ENCODE data around the gene SMIM36. TPM values are rescaled to one million over a fixed set of nuclear protein-coding genes. Genes with fewer than 3 reads are reported as not detected.
A peak's percentile ranks its signal among the peaks of the same experiment; 100 is the strongest.
"Not testable (repeated sequence)": the region's sequence is repeated elsewhere in the genome, so short reads cannot be mapped to it uniquely, and the experiment has no call there.

Gene SMIM36
- total RNA-seq, 1 experiment from 2014 or later: not detected

DNA sequence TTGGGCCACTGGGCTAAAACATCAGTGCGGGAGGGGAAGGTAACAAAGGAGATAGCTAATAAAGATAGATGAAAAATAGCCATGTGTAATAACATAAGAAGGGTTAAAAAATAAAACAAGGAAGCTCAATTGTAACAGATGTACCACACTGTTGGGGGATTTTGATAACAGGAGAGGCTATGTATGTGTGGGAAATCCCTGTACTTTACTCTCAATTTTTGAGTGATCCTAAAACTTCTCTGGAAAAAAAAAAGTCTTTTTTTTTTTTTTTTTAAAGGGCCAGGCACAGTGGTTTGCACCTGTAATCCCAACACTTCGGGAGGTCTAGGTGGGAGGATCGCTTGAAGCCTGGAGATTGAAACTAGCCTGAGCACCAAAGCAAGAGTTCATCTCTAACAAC, 87.7 kb downstream of the SMIM36 start:
- no peak for DNase-seq
- H3K27me3 ChIP-seq: no peaks in the 10 kb centered on the region
- 0 out of 2 replicates have a peak, but pooled peaks cover 2% of the 10 kb centered on the region for H3K9me3 ChIP-seq (replicated peaks)
- no peak overlapping the region for H3K27ac ChIP-seq
- H3K4me3 ChIP-seq: no peak overlapping the region
- H3K36me3 ChIP-seq: 0 out of 2 replicates have a peak, but pooled peaks cover 3% of the 10 kb centered on the region
- H3K4me1 ChIP-seq: no peaks in the 10 kb centered on the region

DNA sequence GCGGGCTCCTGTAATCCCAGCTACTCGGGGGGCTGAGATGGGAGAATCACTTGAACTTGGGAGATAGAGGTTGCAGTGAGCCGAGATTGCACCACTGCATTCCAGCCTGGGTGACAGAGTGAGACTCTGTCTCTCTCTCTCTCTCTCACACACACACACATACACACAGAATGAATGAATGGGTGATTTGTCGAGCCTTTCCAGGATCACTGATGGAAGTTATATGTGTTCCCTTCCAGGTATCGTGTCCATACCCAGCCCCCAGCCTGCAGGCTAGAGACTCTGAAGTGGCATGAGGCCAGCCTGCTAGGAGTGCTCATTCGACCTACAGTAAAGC, 88.5 kb downstream of the SMIM36 start:
- H3K9me3 ChIP-seq (replicated peaks); H3K4me3 ChIP-seq; H3K4me1 ChIP-seq; H3K27ac ChIP-seq; H3K27me3 ChIP-seq; DNase-seq; H3K36me3 ChIP-seq: not testable (repeated sequence)

DNA sequence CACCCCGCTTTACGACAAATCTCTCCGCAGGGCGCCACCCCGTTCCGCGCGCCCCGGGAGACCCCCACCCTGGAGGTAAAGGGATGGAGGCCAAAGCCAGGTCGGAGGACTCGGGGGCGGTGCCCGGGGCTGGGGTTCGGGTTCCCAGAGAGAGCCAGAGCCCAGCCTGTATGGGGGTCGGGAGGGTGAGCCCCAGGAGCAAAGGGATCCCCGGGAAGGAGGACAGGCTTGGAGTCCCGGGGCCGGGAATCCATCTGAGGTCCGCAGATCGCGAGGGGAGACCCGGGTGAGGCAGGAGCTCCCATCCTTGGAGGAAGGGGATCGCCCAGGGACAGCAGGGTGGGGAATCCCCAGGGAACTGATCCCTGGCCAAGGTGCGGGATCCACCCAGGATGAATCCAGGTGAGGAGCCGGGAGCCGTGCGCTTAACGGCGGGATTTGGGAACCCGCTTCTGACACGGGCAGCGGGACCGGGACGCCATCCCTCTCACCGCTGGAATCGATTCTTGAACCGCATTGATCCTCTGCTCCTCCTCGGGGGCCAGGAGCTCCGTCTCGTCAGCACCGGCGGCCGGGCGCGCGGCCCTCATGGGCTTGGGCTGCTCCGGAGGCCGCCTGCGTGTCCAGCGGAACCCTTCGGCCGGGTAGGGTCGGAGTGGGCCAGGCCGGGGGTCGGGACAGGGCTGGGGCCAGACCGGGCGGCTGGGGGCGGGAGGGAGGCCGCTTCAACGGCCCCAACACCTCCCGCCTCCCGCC, 89.9 kb downstream of the SMIM36 start, which contains the start of gene MMD:
Gene MMD (minus strand): TSS at position 657 of the 756 bp plus-strand sequence. CDS start 140 bp downstream, at position 517.
- H3K4me3 ChIP-seq: peak within 1 kb of the TSS; percentile 91
- no peaks in the 10 kb centered on the region for H3K4me1 ChIP-seq
- no peaks in the 10 kb centered on the region for H3K27me3 ChIP-seq
- 0 out of 2 replicates have a peak, but pooled peaks cover 2% of the 10 kb centered on the region for H3K9me3 ChIP-seq (replicated peaks)
- peak within 1 kb of the TSS; percentile 75 for H3K27ac ChIP-seq
- 0 out of 2 replicates have a peak, but pooled peaks cover 4% of the 10 kb centered on the region for H3K36me3 ChIP-seq
- peak in 1 of 2 experiments; percentile 26 for DNase-seq

DNA sequence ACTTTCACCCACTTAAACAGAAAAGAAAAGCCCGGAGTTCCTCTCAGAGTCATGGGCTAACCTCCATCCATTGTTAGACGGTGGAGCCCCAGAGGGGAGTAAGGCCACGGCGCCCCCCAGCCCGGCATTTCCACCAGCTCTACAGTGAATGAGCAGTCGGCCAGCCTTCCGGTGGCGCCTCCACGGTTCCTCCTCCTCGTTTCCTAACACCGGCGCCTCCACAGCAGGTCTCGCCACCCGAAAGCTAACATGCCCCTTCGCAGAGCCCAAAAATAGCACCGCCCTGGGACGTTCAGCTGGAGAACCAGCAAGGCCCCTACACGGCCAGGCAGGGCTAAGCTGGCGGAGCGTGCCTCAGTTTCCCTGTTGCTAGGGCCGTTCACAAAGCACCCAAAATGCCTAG, 90.5 kb downstream of the SMIM36 start:
- peak; percentile 52 to 54 for DNase-seq
- peak overlapping the region; percentile 75 for H3K27ac ChIP-seq
- no peaks in the 10 kb centered on the region for H3K4me1 ChIP-seq
- H3K4me3 ChIP-seq: peak overlapping the region; percentile 91
- 0 out of 2 replicates have a peak, but pooled peaks cover 4% of the 10 kb centered on the region for H3K36me3 ChIP-seq
- H3K27me3 ChIP-seq: no peaks in the 10 kb centered on the region
- 0 out of 2 replicates have a peak, but pooled peaks cover 2% of the 10 kb centered on the region for H3K9me3 ChIP-seq (replicated peaks)

DNA sequence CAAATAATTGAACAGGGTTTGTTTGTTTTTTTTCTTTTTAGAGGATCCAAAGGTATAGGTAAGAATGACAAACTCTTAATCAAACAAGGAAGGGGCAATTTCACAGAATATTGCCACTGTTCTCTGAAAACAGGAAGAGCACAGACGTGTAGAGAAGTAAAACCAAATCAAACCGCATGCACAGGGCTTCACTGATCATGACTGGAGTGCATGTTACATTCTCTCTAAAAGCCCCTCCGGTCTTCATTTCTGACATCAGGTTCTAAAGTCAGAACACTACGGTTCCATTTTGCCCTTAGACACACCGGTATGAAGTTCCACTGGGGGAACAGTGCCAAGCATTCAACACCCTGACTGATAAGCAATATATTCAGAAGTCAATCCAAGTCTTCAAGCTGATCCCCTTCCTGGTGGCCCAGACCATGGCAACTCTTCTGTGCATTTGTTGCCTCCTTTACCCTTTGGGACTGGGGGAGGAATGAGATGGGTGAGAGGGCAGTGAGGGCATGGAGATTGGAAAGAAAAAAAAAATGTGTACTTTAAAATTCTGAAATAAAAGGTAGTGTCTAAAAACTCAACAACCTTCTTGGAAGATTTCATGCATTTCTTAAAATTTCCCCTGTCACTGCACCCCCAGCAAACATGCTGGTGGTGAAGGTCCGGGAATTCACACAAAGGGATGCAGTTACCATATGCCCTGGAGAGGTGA, 91.0 kb downstream of the SMIM36 start:
- H3K4me1 ChIP-seq: no peaks in the 10 kb centered on the region
- peak overlapping the region; percentile 75 for H3K27ac ChIP-seq
- H3K36me3 ChIP-seq: 0 out of 2 replicates have a peak, but pooled peaks cover 4% of the 10 kb centered on the region
- H3K9me3 ChIP-seq (replicated peaks): 0 out of 2 replicates have a peak, but pooled peaks cover 2% of the 10 kb centered on the region
- H3K27me3 ChIP-seq: no peaks in the 10 kb centered on the region
- DNase-seq: no peak
- peak overlapping the region; percentile 91 for H3K4me3 ChIP-seq

DNA sequence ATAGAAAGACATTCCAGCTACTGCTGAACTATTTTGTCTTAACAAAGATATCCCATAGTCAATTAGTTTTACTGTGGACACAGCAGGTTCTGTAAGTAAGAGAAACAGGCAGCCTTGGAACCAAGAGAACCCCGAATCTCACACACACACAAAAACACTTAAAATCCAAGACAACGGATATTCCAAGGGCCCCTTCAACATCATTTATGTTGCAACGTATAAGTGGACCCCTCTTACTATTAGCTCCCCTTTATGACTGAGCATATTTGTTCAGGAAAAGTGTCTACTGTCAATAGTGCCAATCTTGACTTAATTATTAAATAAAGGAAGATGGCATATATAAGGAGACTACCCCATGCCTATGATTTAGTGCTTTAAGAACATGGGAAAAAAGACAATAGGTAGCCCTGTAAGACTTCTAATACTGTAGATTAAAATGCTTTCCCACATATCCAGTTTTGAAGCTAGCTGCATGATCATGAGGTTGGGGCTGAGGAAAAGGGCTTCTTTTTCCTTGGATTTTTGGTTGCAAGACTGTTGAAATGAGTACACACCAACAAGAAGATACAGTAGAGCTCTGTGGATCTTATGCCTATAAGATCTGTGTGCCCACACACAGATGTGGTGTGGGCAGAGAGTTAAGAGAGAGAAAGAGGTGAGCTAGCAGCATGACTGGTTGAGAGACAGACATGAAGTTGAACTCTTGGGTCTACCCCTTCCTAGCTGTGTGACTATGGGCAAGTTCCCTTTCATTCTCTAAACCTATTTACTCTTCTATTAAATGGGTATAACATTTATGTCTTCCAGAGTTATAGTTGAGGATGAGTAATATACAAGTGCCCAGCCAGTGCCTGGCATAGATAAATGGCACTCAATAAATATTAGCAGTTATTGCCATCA, 92.6 kb downstream of the SMIM36 start:
- no peaks in the 10 kb centered on the region for H3K27me3 ChIP-seq
- H3K4me1 ChIP-seq: no peaks in the 10 kb centered on the region
- H3K4me3 ChIP-seq: no peak overlapping the region
- 0 out of 2 replicates have a peak, but pooled peaks cover 2% of the 10 kb centered on the region for H3K9me3 ChIP-seq (replicated peaks)
- no peak overlapping the region for H3K27ac ChIP-seq
- no peak for DNase-seq
- H3K36me3 ChIP-seq: peaks cover 6% of the 10 kb centered on the region; the same call in 1 of the 2 replicates

DNA sequence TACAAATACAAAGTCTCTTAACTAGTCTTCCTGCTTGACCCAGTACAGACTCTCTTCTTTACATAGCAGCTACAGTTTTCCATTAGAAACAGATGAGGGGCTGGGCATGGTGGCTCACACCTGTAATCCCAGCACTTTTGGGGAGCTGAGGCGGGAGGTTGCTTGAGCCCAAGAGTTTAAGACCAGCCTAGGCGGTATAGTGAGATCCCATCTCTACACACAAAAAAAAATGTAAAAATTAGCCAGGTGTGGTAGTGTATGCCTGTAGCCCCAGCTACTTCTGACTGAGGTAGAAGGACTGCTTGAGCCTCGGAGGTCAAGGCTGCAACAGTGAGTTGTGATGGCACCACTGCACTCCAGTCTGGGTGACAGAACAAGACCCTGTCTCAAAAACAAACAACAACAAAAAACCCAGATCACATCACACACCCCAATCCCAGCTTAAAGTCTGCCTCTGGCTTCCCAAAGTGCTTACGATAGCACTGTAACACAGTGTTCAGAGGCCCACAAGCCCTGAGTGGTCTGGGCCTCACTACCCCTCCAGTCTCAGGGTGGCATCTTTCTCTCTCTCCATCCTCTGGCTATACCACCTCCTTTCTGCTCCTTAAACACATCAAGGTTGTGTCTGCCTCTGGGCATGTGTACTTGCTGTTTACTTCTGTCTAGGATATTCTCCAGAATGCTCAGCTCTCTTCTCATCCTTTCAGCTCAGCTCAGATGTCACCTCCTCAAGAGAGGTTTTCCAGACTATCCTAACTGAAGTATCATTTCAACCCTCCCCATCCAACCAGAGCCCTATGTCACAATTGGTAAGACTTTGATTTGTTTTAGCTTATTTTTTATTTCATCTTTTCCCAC, 93.6 kb downstream of the SMIM36 start:
- DNase-seq: no peak
- no peak overlapping the region for H3K4me3 ChIP-seq
- H3K27me3 ChIP-seq: no peaks in the 10 kb centered on the region
- peaks cover 12% of the 10 kb centered on the region for H3K36me3 ChIP-seq
- no peak overlapping the region for H3K27ac ChIP-seq
- no peaks in the 10 kb centered on the region for H3K4me1 ChIP-seq
- H3K9me3 ChIP-seq (replicated peaks): 0 out of 2 replicates have a peak, but pooled peaks cover 2% of the 10 kb centered on the region

DNA sequence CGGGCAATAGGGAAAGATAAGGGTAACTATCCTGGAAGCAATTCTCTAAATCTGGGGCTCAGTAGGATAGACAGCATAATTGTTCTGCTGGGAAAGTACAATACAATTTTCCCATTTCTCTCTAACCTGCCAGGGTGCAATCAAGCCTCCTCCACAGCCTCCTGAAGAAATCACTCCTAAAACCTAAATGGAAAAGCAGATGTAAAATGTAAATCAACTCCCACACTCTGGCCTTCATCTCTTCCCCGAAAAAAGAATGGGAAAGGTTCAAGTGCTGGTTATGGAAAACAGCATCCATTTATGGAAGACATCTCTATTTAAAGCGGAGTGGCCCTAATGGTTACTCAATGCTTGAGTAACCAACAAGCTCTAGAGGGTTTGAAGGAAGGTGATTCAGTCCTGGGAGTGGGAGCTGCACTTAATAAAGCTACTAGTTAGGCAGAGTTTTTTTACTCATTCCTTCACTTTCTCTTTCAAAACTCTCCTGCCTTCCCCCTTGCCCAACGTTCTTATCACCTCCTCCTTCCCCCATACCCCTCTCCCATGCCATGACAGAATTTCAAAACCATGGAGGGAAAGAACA, 94.7 kb downstream of the SMIM36 start:
- Histone ChIP-seq H3K4me1 (no peaks in the 10 kb centered on the region), H3K36me3 (peaks cover 12% of the 10 kb centered on the region), H3K27ac (no peak overlapping the region), H3K27me3 (no peaks in the 10 kb centered on the region), H3K9me3 (replicated peaks) (0 out of 2 replicates have a peak, but pooled peaks cover 2% of the 10 kb centered on the region), H3K4me3 (no peak overlapping the region)
- no peak for DNase-seq

DNA sequence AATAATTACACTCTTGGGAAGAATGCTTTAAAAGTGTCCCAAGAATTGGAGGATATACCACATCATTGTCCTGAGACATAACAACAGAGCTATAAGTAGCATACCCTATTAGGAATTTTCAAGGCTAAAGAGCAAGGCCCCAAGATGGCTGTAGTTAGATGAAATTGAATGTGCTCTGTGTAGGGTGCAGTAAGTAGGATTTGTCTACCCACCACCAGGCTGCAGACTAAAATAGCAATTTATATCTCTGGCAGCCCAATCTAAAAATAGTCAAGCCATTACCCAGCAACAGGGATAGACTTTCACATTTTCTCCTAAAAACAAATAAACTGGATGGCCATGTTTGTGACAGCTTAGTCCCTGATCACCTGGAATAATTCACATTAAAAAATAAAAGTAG, 95.3 kb downstream of the SMIM36 start:
- Histone ChIP-seq H3K36me3 (peaks cover 16% of the 10 kb centered on the region), H3K4me3 (no peak overlapping the region), H3K4me1 (no peaks in the 10 kb centered on the region), H3K27ac (no peak overlapping the region), H3K9me3 (replicated peaks) (0 out of 2 replicates have a peak, but pooled peaks cover 2% of the 10 kb centered on the region), H3K27me3 (no peaks in the 10 kb centered on the region)
- DNase-seq: no peak

DNA sequence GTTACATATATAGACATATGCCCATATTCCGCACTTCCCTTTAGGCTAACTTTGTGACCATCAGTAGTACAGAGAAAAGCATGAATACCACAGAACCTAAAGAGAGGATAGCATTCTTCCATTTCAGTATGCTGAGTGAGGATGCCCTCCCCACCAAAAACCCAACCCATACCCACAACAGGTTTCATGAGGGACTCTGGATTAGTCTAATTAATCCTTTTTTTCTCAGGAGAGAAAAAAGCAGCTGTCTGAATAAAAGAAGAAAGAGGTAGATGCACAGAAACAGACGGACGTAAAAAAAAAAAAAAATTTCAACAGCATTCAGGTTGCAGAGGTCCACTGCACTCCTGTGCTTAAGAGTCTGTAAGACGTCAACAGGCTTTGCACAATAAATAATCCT, 96.3 kb downstream of the SMIM36 start:
- H3K36me3 ChIP-seq: peaks cover 21% of the 10 kb centered on the region
- H3K27me3 ChIP-seq: no peaks in the 10 kb centered on the region
- H3K4me1 ChIP-seq: no peaks in the 10 kb centered on the region
- no peak overlapping the region for H3K27ac ChIP-seq
- no peak overlapping the region for H3K4me3 ChIP-seq
- 0 out of 2 replicates have a peak, but pooled peaks cover 2% of the 10 kb centered on the region for H3K9me3 ChIP-seq (replicated peaks)
- no peak for DNase-seq

DNA sequence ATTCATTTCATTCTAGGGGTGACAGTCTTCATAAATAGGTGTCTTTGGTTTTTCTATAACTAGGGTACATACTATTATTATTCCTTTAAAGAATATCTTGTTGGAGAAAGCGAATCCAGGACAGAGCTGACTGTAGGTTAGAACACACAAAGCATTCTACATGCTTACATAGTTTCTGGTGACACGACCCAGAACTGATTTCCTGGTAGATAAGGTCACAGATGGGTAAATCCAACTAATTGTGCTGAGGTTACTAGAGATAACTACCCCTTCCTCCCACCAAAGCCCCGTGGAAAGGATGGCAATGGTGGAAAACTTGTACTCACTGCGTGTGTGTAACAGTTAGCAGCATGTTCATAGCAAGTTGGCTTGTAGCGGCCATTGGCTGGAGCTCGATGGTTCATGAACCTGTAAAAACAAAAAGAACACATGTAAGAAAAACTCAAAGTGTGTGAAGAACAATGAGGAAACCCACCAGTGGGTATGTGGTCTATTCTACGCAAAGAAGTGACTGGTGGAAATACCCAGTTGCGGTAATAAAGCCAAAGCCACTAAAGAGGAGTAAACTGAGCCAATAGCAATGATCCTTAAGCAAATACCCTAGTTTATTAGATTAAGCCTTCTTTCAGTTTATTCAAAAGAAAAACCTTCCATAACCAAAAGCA, 97.3 kb downstream of the SMIM36 start:
- H3K27ac ChIP-seq: no peak overlapping the region
- no peaks in the 10 kb centered on the region for H3K27me3 ChIP-seq
- no peak for DNase-seq
- no peaks in the 10 kb centered on the region for H3K4me1 ChIP-seq
- H3K36me3 ChIP-seq: peaks cover 24% of the 10 kb centered on the region
- H3K4me3 ChIP-seq: no peak overlapping the region
- H3K9me3 ChIP-seq (replicated peaks): 0 out of 2 replicates have a peak, but pooled peaks cover 2% of the 10 kb centered on the region

DNA sequence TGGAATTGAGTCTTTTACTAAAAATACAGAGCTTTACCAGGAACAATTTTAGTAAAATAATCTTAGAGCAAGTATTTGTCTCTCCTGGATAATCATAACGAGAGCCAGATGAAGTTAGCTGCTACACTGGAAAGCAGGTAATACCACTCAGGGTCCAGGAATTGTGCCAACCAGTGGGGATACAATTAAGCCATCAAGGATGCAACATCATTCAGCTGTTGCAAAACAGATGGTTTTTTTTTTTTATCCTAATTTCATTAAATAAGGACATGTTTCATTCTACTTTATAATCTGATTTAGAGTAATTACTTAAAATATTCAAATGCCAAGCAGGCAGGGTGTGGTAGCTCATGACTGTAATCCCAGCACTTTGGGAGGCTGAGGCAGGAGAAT, 99.8 kb downstream of the SMIM36 start:
- Histone ChIP-seq H3K4me1 (no peaks in the 10 kb centered on the region), H3K9me3 (replicated peaks) (no peaks in the 10 kb centered on the region), H3K27me3 (no peaks in the 10 kb centered on the region), H3K36me3 (peaks cover 43% of the 10 kb centered on the region), H3K4me3 (no peak overlapping the region), H3K27ac (no peak overlapping the region)
- DNase-seq: no peak

Data from SJCRH30 (cell line).